PC-9 (cell line): ENCODE data around the gene NAALAD2. TPM values are rescaled to one million over a fixed set of nuclear protein-coding genes. Genes with fewer than 3 reads are reported as not detected.

ENCODE experiments used
- BruUV-seq: library from RNA; stranded (reverse); fragments of 400-500 nt; replicated peaks from 2 replicates; lab custom pipeline; 2021; lab: Mats Ljungman, UMichigan
- CTCF ChIA-PET: fragments of 300-600 bp; sonication (Branson Sonifier 250); formaldehyde crosslinking; loops from one replicate; lab custom pipeline; 2022; ENCODE audit warnings: antibody characterized with exemption; lab: Charles Lee
- POLR2A ChIA-PET: fragments of 300-600 bp; sonication (Branson Sonifier 250); formaldehyde crosslinking; loops from one replicate; lab custom pipeline; 2022; ENCODE audit warnings: antibody characterized with exemption; ENCODE audit not compliant: unreplicated experiment; lab: Charles Lee
- DNase-seq, 2 experiments: peaks; one replicate each; pipeline versions ENCODE4 v3.0.0 to v3.0.0-alpha.2; 2015 to 2022; ENCODE audit warnings: mixed read lengths in 1 of 2
- H2AFZ ChIP-seq: fragments of 200-600 bp; sonication (generic); 2 replicates; pipeline ENCODE4 v1.8.1; 2017; ENCODE audit warnings: antibody characterized with exemption
- H3F3A ChIP-seq: fragments of 200-600 bp; sonication (generic); 2 replicates; pipeline ENCODE4 v1.8.1; 2017; ENCODE audit warnings: antibody characterized with exemption, mild to moderate bottlenecking, low read depth; ENCODE audit not compliant: insufficient read depth
- H3K27ac ChIP-seq: fragments of 200-600 bp; sonication (generic); 2 replicates; pipeline ENCODE4 v1.6.1; 2016; ENCODE audit warnings: mixed run types
- H3K27me3 ChIP-seq: fragments of 200-600 bp; sonication (generic); 2 replicates; pipeline ENCODE4 v1.6.1; 2016; ENCODE audit warnings: low read depth, mixed run types; ENCODE audit not compliant: insufficient read depth
- H3K36me3 ChIP-seq: fragments of 200-600 bp; sonication (generic); 2 replicates; pipeline ENCODE4 v1.6.1; 2016; ENCODE audit warnings: low read depth, mixed run types
- H3K4me1 ChIP-seq: fragments of 200-600 bp; sonication (generic); replicated peaks from 2 replicates; pipeline ENCODE4 v1.6.1; 2016; ENCODE audit warnings: mixed run types; ENCODE audit not compliant: insufficient read depth
- H3K4me2 ChIP-seq: fragments of 200-600 bp; sonication (generic); 2 replicates; pipeline ENCODE4 v1.6.1; 2017; ENCODE audit warnings: mixed run types
- H3K4me3 ChIP-seq: fragments of 200-600 bp; sonication (generic); 2 replicates; pipeline ENCODE4 v1.6.1; 2016; ENCODE audit warnings: mixed run types
- H3K79me2 ChIP-seq: fragments of 200-600 bp; sonication (generic); 2 replicates; pipeline ENCODE4 v1.6.1; 2017; ENCODE audit warnings: low read depth, mixed run types
- H3K9me2 ChIP-seq: fragments of 200-600 bp; sonication (generic); 2 replicates; pipeline ENCODE4 v1.8.1; 2017; ENCODE audit warnings: mild to moderate bottlenecking; ENCODE audit not compliant: insufficient read depth
- H3K9me3 ChIP-seq: fragments of 200-600 bp; sonication (generic); 2 replicates; pipeline ENCODE4 v1.8.1; 2016; ENCODE audit warnings: low read depth; ENCODE audit not compliant: insufficient read depth
- H4K20me1 ChIP-seq: fragments of 200-600 bp; sonication (generic); 2 replicates; pipeline ENCODE4 v1.8.1; 2017; ENCODE audit not compliant: insufficient read depth
- EZH2 ChIP-seq: fragments of 200-600 bp; sonication (generic); IDR thresholded peaks from 2 replicates; pipeline ENCODE4 v1.8.0; 2017; ENCODE audit warnings: antibody characterized with exemption, low read depth
- intact Hi-C: fragments of 100-400 bp; cut with micrococcal nuclease; formaldehyde crosslinking; loops from one replicate; pipeline ENCODE4 v1.10.0; 2022; ENCODE audit not compliant: unreplicated experiment
- total RNA-seq: library from RNA; stranded (reverse); gene quantifications from 2 replicates; pipeline ENCODE4 v1.2.3, GENCODE V29; 2021
- TF ChIP-seq, protein P1 (sequence below): fragments of 200-600 bp; sonication (generic); conservative IDR thresholded peaks from 2 replicates; pipeline ENCODE4 v1.6.1; 2017; ENCODE audit warnings: mixed run types, antibody characterized with exemption, mild to moderate bottlenecking, moderate library complexity

The NAALAD2 gene
- total RNA-seq, 1 experiment from 2014 or later, result not detected

- no peak for DNase-seq
- TF ChIP-seq, protein P1, sequence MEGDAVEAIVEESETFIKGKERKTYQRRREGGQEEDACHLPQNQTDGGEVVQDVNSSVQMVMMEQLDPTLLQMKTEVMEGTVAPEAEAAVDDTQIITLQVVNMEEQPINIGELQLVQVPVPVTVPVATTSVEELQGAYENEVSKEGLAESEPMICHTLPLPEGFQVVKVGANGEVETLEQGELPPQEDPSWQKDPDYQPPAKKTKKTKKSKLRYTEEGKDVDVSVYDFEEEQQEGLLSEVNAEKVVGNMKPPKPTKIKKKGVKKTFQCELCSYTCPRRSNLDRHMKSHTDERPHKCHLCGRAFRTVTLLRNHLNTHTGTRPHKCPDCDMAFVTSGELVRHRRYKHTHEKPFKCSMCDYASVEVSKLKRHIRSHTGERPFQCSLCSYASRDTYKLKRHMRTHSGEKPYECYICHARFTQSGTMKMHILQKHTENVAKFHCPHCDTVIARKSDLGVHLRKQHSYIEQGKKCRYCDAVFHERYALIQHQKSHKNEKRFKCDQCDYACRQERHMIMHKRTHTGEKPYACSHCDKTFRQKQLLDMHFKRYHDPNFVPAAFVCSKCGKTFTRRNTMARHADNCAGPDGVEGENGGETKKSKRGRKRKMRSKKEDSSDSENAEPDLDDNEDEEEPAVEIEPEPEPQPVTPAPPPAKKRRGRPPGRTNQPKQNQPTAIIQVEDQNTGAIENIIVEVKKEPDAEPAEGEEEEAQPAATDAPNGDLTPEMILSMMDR, result no peak
- TF ChIP-seq EZH2, result no peak
- H3K79me2 ChIP-seq, result peaks cover 95% of the 10 kb centered on the region
- H3K9me2 ChIP-seq, result no peaks in the 10 kb centered on the region
- intact Hi-C loops, result no loop called here
- CTCF ChIA-PET, result no interaction called here
- 0 out of 2 replicates have a peak overlapping the region, but pooled peaks have one; percentile 82 for H3K4me2 ChIP-seq
- no TSS peak for BruUV-seq
- POLR2A ChIA-PET, result no interaction called here
- peaks cover 81% of the 10 kb centered on the region for H4K20me1 ChIP-seq
- peaks cover 36% of the 10 kb centered on the region for H3K4me1 ChIP-seq
- H2AFZ ChIP-seq, result no peak overlapping the region
- H3K36me3 ChIP-seq, result peaks cover 50% of the 10 kb centered on the region
- H3F3A ChIP-seq, result peaks cover 11% of the 10 kb centered on the region; the same call in 1 of the 2 replicates
- H3K27me3 ChIP-seq, result no peaks in the 10 kb centered on the region
- H3K4me3 ChIP-seq, result no peak overlapping the region
- no peaks in the 10 kb centered on the region; the same call in 1 of the 2 replicates for H3K9me3 ChIP-seq
- no peak overlapping the region for H3K27ac ChIP-seq
These were observed 84.1 kb downstream of the NAALAD2 start for GRCh38 chr11:90218606-90219005.

DNA sequence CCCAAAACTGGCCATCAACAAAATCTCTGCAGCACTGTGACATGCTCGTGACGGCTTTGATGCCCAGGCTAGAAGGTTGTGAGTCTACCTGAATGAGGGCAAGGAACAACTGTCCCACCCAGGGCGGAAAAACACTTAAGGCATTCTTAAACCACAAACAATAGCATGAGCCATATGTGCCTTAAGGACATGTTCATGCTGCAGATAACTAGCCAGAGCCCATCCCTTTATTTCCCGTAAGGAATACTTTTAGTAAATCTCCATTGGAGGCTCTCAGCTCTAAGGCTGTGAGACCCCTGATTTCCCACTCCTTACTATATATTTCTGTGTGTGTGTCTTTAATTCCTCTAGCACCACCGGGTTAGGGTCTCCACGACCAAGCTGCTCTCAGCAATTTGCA lies 85.0 kb downstream of the NAALAD2 start:
- intact Hi-C loops, result no loop called here
- H3K4me2 ChIP-seq, result peak overlapping the region; percentile 82; the same call in 1 of the 2 replicates

DNA sequence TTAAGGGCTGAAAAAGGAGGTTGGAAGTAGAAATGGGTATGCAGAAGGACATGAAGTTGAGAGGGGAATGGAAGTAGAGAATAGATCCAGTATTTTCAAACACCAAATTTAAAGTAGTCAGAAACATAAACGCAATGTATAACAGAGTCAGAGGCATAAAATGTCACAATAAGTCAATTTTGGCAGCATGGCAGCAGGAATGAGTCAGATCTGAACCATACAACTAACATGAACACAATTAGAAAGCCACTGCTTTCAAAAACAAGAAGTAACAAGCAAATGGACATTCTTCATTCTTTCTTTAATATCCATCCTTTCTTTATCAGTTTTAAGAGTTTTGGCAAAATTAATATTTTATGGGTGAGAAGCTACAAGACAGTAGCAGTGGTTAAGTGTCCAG lies 85.9 kb downstream of the NAALAD2 start:
- TF ChIP-seq, protein P1, result no peak
- TF ChIP-seq EZH2, result no peak
- Histone ChIP-seq H2AFZ (no peak overlapping the region), H3K9me3 (no peaks in the 10 kb centered on the region; the same call in 1 of the 2 replicates), H3K27me3 (no peaks in the 10 kb centered on the region), H3K4me2 (peak overlapping the region; percentile 82), H3F3A (peaks cover 6% of the 10 kb centered on the region; the same call in 1 of the 2 replicates), H3K27ac (no peak overlapping the region), H3K36me3 (peaks cover 35% of the 10 kb centered on the region), H3K9me2 (no peaks in the 10 kb centered on the region), H3K79me2 (peaks cover 81% of the 10 kb centered on the region), H3K4me1 (peaks cover 45% of the 10 kb centered on the region), H4K20me1 (peaks cover 65% of the 10 kb centered on the region), H3K4me3 (peak overlapping the region; percentile 88)
- DNase-seq, result peak in 1 of 2 experiments; percentile 52
- ChIA-PET CTCF (no interaction called here), POLR2A (no interaction called here)
- intact Hi-C loops, result no loop called here
- no TSS peak for BruUV-seq

More for the DNA sequence above, 85.0 kb downstream of the NAALAD2 start:
- peaks cover 90% of the 10 kb centered on the region for H3K79me2 ChIP-seq
- ChIA-PET CTCF (no interaction called here), POLR2A (no interaction called here)
- H3F3A ChIP-seq, result peaks cover 6% of the 10 kb centered on the region; the same call in 1 of the 2 replicates
- no peaks in the 10 kb centered on the region for H3K27me3 ChIP-seq
- no peak for DNase-seq
- no peaks in the 10 kb centered on the region for H3K9me2 ChIP-seq
- no peaks in the 10 kb centered on the region; the same call in 1 of the 2 replicates for H3K9me3 ChIP-seq
- peaks cover 44% of the 10 kb centered on the region for H3K4me1 ChIP-seq
- no peak overlapping the region for H3K27ac ChIP-seq
- peaks cover 42% of the 10 kb centered on the region for H3K36me3 ChIP-seq
- no peak overlapping the region for H2AFZ ChIP-seq
- no TSS peak for BruUV-seq
- H3K4me3 ChIP-seq, result no peak overlapping the region
- no peak for TF ChIP-seq EZH2
- TF ChIP-seq, protein P1, result no peak
- H4K20me1 ChIP-seq, result peaks cover 74% of the 10 kb centered on the region
